A549 (cell line): ENCODE measurements around the gene DDX47. TPM values are rescaled to one million over a fixed set of nuclear protein-coding genes. Genes with fewer than 3 reads are reported as not detected.
A peak's percentile ranks its signal among the peaks of the same experiment; 100 is the strongest.
"Not testable (repeated sequence)": the region's sequence is repeated elsewhere in the genome, so short reads cannot be mapped to it uniquely, and the experiment has no call there.

ENCODE experiments used
- ATAC-seq, 2 experiments: fragments of 200-7000 bp in 1 of 2; fragments of >200 bp in 1 of 2; cut with Nextera tagmentation in 1 of 2; cut with Tn5 transposase in 1 of 2; 3 replicates each; pipeline versions ENCODE4 v1.8.0 to v1.9.1; 2018 to 2020; ENCODE audit warnings: mild to moderate bottlenecking in 1 of 2, moderate library complexity in 1 of 2
- CTCF ChIA-PET: fragments of 300-600 bp; sonication (Branson Sonifier 250); formaldehyde crosslinking; extraction: SDS; loops from one replicate; lab custom pipeline; 2021; ENCODE audit warnings: antibody characterized with exemption, inconsistent platforms; lab: Yijun Ruan, JAX
- POLR2A ChIA-PET: fragments of 350-600 bp; formaldehyde crosslinking; extraction: SDS; loops from one replicate; lab custom pipeline; 2021; ENCODE audit warnings: antibody characterized with exemption, inconsistent platforms; lab: Yijun Ruan, JAX
- DNase-seq, 2 experiments: peaks; one replicate each; pipeline versions ENCODE4 v3.0.0 to v3.0.0-alpha.2; 2011 to 2016; ENCODE audit warnings: low read depth in 1 of 2, low spot score in 1 of 2
- FAIRE-seq: peaks from 2 replicates; lab custom pipeline; 2011; peaks lifted over from hg19 to GRCh38; lab: Jason Lieb, UNC
- H3K27ac ChIP-seq, 2 experiments: fragments of >200 bp; sonication (Bioruptor Twin); formaldehyde crosslinking; 3 replicates each; pipeline ENCODE4 v1.5.1; 2016 to 2017
- H3K4me1 ChIP-seq: fragments of >200 bp; sonication (Bioruptor Twin); formaldehyde crosslinking; 3 replicates; pipeline ENCODE4 v1.6.1; 2016
- H3K4me2 ChIP-seq: fragments of >200 bp; sonication (Bioruptor Twin); formaldehyde crosslinking; 3 replicates; pipeline ENCODE4 v1.6.1; 2016
- H3K4me3 ChIP-seq: fragments of >200 bp; sonication (Bioruptor Twin); formaldehyde crosslinking; 3 replicates; pipeline ENCODE4 v1.5.1; 2016
- H3K9me3 ChIP-seq: fragments of >200 bp; sonication (Bioruptor Twin); formaldehyde crosslinking; 3 replicates; pipeline ENCODE4 v1.6.1; 2016
- CEBPB ChIP-seq, 2 experiments: fragments of >200 bp in 1 of 2; sonication (Bioruptor Twin) in 1 of 2; formaldehyde crosslinking in 1 of 2; IDR thresholded peaks; 2 replicates each; pipeline ENCODE4 v1.6.1; 2012 to 2016
- CHD4 ChIP-seq: fragments of 200-600 bp; sonication (generic); IDR thresholded peaks from 2 replicates; pipeline ENCODE4 v1.6.1; 2016; ENCODE audit warnings: antibody characterized with exemption, mild to moderate bottlenecking, borderline replicate concordance
- E2F6 ChIP-seq: IDR thresholded peaks from 2 replicates; pipeline ENCODE4 v1.6.1; 2012; ENCODE audit warnings: low read depth, borderline replicate concordance
- EHF ChIP-seq: fragments of 250-450 bp; sonication (Bioruptor Pico); IDR thresholded peaks from 2 replicates; pipeline ENCODE4 v1.5.0; 2020; ENCODE audit warnings: mild to moderate bottlenecking
- FOSL2 ChIP-seq, 2 experiments: fragments of 450-650 bp in 1 of 2; fragments of >200 bp in 1 of 2; sonication (Bioruptor Twin) in 1 of 2; formaldehyde crosslinking; IDR thresholded peaks; 2 replicates each; pipeline versions ENCODE4 v1.5.0 to v1.6.1; 2016 to 2020; ENCODE audit warnings: mild to moderate bottlenecking in 1 of 2, moderate library complexity in 1 of 2
- HMGXB4 ChIP-seq: fragments of 250-450 bp; sonication (Bioruptor Pico); IDR thresholded peaks from 2 replicates; pipeline ENCODE4 v1.5.0; 2021; ENCODE audit warnings: mild to moderate bottlenecking, moderate library complexity, borderline replicate concordance
- JUNB ChIP-seq: fragments of >200 bp; sonication (Bioruptor Twin); formaldehyde crosslinking; IDR thresholded peaks from 2 replicates; pipeline ENCODE4 v1.6.1; 2016
- MAX ChIP-seq: IDR thresholded peaks from 2 replicates; pipeline ENCODE4 v1.6.1; 2012
- NFE2L2 ChIP-seq: fragments of 150-350 bp; conservative IDR thresholded peaks from 2 replicates; pipeline ENCODE4 v1.6.1; 2014; ENCODE audit warnings: low read length
- SMC3 ChIP-seq: fragments of >200 bp; sonication (Bioruptor Twin); formaldehyde crosslinking; IDR thresholded peaks from 3 replicates; pipeline ENCODE4 v1.6.1; 2018; ENCODE audit warnings: inconsistent platforms
- TP53 ChIP-seq: fragments of 250-450 bp; sonication (Bioruptor Pico); IDR thresholded peaks from 2 replicates; pipeline ENCODE4 v1.5.0; 2021; ENCODE audit warnings: mild to moderate bottlenecking, moderate library complexity
- USF2 ChIP-seq: fragments of 450-650 bp; IDR thresholded peaks from 2 replicates; pipeline ENCODE4 v1.6.1; 2014; ENCODE audit warnings: antibody characterized with exemption
- WGBS: methylation state at CpG from one replicate; pipeline ENCODE4 v1.1.6; 2017; ENCODE audit errors: missing lambda C conversion rate; 5-methylcytosine and 5-hydroxymethylcytosine counted together
- polyA plus RNA-seq, 4 experiments: library from polyadenylated mRNA; depleted of rRNA in 3 of 4; stranded (reverse); fragments of >200 nt; fragmentation: RNase III in 1 of 4; extraction: RNeasy Plus Mini Kit Qiagen cat#74134 plus additional on column Dnase treatment in 1 of 4; gene quantifications; 2 replicates in 3 of 4; 3 replicates in 1 of 4; pipeline ENCODE4 v1.2.3, GENCODE V29; 2011 to 2017

The DDX47 gene
- polyA plus RNA-seq, 2 of the 4 experiments (the other 2 are of a cell fraction), result 81.6 to 144 TPM

- DNase-seq, result no peak
- CTCF ChIA-PET, result interaction anchor here (0.7 to 5.0 kb wide), 5 partner anchors 11 to 59 kb away, joined by 3 to 34 read pairs (median 4); partner anchors contain the start of gene GPRC5A
- ATAC-seq, result peak; percentile 50 to 67
- Histone ChIP-seq H3K4me2 (peak overlapping the region; percentile 86), H3K4me3 (peak overlapping the region; percentile 28), H3K4me1 (peaks cover 72% of the 10 kb centered on the region), H3K27ac (peak overlapping the region; percentile 97 to 98), H3K9me3 (peaks cover 6% of the 10 kb centered on the region; the same call in 2 of the 3 replicates)
- 5% methylated on average over 2 of the region's 2 CpGs for WGBS
- POLR2A ChIA-PET, result interaction anchor here (1.0 to 3.3 kb wide), 3 partner anchors 10 to 36 kb away, joined by 4 to 28 read pairs (median 6); partner anchors contain the start of gene GPRC5A
- FAIRE-seq, result no peak
- no peak for TF ChIP-seq FOSL2 (IDR thresholded peaks at IDR 0.05)
- peak; percentile 15; the same call in 1 of the 2 replicates for TF ChIP-seq FOSL2 (CRISPR knock-in tag; IDR thresholded peaks at IDR 0.05)
- no peak for TF ChIP-seq JUNB
- no peak for TF ChIP-seq E2F6
- no peak for TF ChIP-seq HMGXB4 (CRISPR knock-in tag)
- TF ChIP-seq NFE2L2, result no peak
- no peak for TF ChIP-seq USF2
- TF ChIP-seq CHD4, result no peak
- no peak for TF ChIP-seq CEBPB (IDR thresholded peaks at IDR 0.05)
- no peak for TF ChIP-seq MAX
Measured at GRCh38 chr12:12872934-12873275, 59.8 kb downstream of the DDX47 start.

GRCh38 chr12:12874029-12874428 lies 60.9 kb downstream of the DDX47 start:
- WGBS, result 71% methylated on average over 1 of the region's 1 CpG
- H3K27ac ChIP-seq, result peak overlapping the region; percentile 97 to 98
- DNase-seq (no peak), FAIRE-seq (no peak), ATAC-seq (no peak)
- peaks cover 6% of the 10 kb centered on the region; the same call in 2 of the 3 replicates for H3K9me3 ChIP-seq
- no peak for TF ChIP-seq JUNB
- TF ChIP-seq E2F6, result no peak
- TF ChIP-seq TP53 (CRISPR knock-in tag), result no peak
- TF ChIP-seq EHF, result 0 out of 2 replicates have a peak, but pooled peaks have one; percentile 9
- no peak for TF ChIP-seq SMC3
- CTCF ChIA-PET, result interaction anchor here (0.9 to 5.0 kb wide), 5 partner anchors 9 to 37 kb away, joined by 3 to 34 read pairs (median 6); partner anchors contain the start of gene GPRC5A
- peaks cover 77% of the 10 kb centered on the region for H3K4me1 ChIP-seq
- POLR2A ChIA-PET, result interaction anchor here (0.9 to 3.3 kb wide), 2 partner anchors 9 to 17 kb away, joined by 6 to 28 read pairs; partner anchors contain the start of gene GPRC5A
- no peak overlapping the region for H3K4me3 ChIP-seq
- peak overlapping the region; percentile 86 for H3K4me2 ChIP-seq

- Histone ChIP-seq H3K27ac (peak overlapping the region; percentile 97 to 98; a peak in 4 of 6 replicates), H3K4me1 (peaks cover 74% of the 10 kb centered on the region)
- H3K4me3 ChIP-seq, ATAC-seq, DNase-seq, H3K4me2 ChIP-seq, POLR2A ChIA-PET, FAIRE-seq, H3K9me3 ChIP-seq: not testable (repeated sequence)
- CTCF ChIA-PET, result interaction anchor here (4.2 to 5.0 kb wide), 2 partner anchors 16 to 39 kb away, joined by 30 to 34 read pairs; partner anchors contain the start of gene GPRC5A
- WGBS, result 95% methylated on average over 10 of the region's 10 CpGs
Measured at GRCh38 chr12:12875301-12875700, 62.2 kb downstream of the DDX47 start.
